ENCODE results near the gene NRTN. TPM values are rescaled to one million over a fixed set of nuclear protein-coding genes. Genes with fewer than 3 reads are reported as not detected.

NRTN gene
- total and polyA plus RNA-seq, 2 of the 4 experiments (the other 2 are of a cell fraction), result 0.17 to 0.18 TPM

- no peak overlapping the region for H4K5ac ChIP-seq (ENCODE audit: low read depth, low read length)
- no peak overlapping the region for H4K8ac ChIP-seq (ENCODE audit: low read depth in 2 of 2, low read length in 2 of 2)
- no peak overlapping the region for H2AFZ ChIP-seq (replicated peaks; ENCODE audit: low read length, poor library complexity)
- no CpG with 5 or more reads among the region's 8 CpGs for WGBS, 2 experiments (ENCODE audit: extremely low coverage in 2 of 2, insufficient read length in 1 of 2)
- dilution Hi-C loops (cut with HindIII; ENCODE audit: low sequenced_read_pairs, unreplicated experiment) (no loop called here), intact Hi-C loops (cut with micrococcal nuclease) (loop anchor here (10.0 kb wide), 1 partner anchor 657 kb away; the partner anchor contains the start of gene SLC25A23), in situ Hi-C loops (cut with MboI; ENCODE audit: low sequenced_read_pairs) (no loop called here)
- no peak overlapping the region for H2BK5ac ChIP-seq (ENCODE audit: low read depth, low read length, poor library complexity, severe bottlenecking)
- no peak overlapping the region for H3K23ac ChIP-seq (ENCODE audit: low read depth, low read length)
- BruUV-seq (replicated peaks), result no TSS peak
- no peaks in the 10 kb centered on the region for H3K79me1 ChIP-seq (ENCODE audit: low read depth in 1 of 2, low read length in 2 of 2)
- no peak for DNase-seq
- H3K27ac ChIP-seq (ENCODE audit: insufficient read depth, low read length), result no peak overlapping the region
- no peaks in the 10 kb centered on the region for H3K9me1 ChIP-seq (ENCODE audit: insufficient read depth, low read length)
- CTCF ChIA-PET, result no interaction called here
- H3K4me1 ChIP-seq (ENCODE audit: control insufficient read depth, insufficient read depth, low read length), result no peaks in the 10 kb centered on the region; the same call in 1 of the 2 replicates
- H2BK20ac ChIP-seq (ENCODE audit: low read depth, low read length), result no peak overlapping the region
- POLR2A ChIA-PET (ENCODE audit: unreplicated experiment), result no interaction called here
- no peak overlapping the region for H3K14ac ChIP-seq (replicated peaks; ENCODE audit: low read depth, low read length)
- no peak overlapping the region for H2AK9ac ChIP-seq (replicated peaks; ENCODE audit: low read depth, low read length, poor library complexity)
- no peak overlapping the region for H4K91ac ChIP-seq (ENCODE audit: insufficient read depth, low read depth, low read length)
- no peak overlapping the region for H3K4me2 ChIP-seq (ENCODE audit: low read depth, low read length)
- no peak overlapping the region for H3K4ac ChIP-seq (ENCODE audit: low read depth, low read length)
- H4K20me1 ChIP-seq (ENCODE audit: insufficient read depth, low read length), result no peaks in the 10 kb centered on the region
- no peak overlapping the region for H2AK5ac ChIP-seq (ENCODE audit: low read depth, low read length)
- H3K36me3 ChIP-seq (ENCODE audit: control insufficient read depth, insufficient read depth, low read length), result no peaks in the 10 kb centered on the region
- ATAC-seq (ENCODE audit: low read depth), result no peak
- H2BK15ac ChIP-seq (ENCODE audit: low read depth, low read length), result no peak overlapping the region
- H3K27me3 ChIP-seq (ENCODE audit: control insufficient read depth, insufficient read depth, low read length), result peaks cover 20% of the 10 kb centered on the region; the same call in 1 of the 2 replicates
- no peak overlapping the region for H3K4me3 ChIP-seq (ENCODE audit: insufficient read depth, low read depth, low read length)
- no peak overlapping the region for H3K9ac ChIP-seq (ENCODE audit: low read depth, low read length)
- H2BK120ac ChIP-seq (ENCODE audit: low read depth, low read length), result no peak overlapping the region
- H3K9me3 ChIP-seq (ENCODE audit: control insufficient read depth, insufficient read depth, low read length), result no peaks in the 10 kb centered on the region
- H3K56ac ChIP-seq (ENCODE audit: extremely low read depth, insufficient read depth, low read length), result no peak overlapping the region
- H3K18ac ChIP-seq (ENCODE audit: low read depth, low read length), result no peak overlapping the region
- TF ChIP-seq MXI1 (IDR thresholded peaks at IDR 0.05; ENCODE audit: borderline replicate concordance, low read depth, low read length), result no peak
- TF ChIP-seq USF2 (IDR thresholded peaks at IDR 0.05; ENCODE audit: low read depth, low read length), result no peak
These were observed 6.6 kb upstream of the NRTN start for GRCh38 chr19:5798244-5798643.

Data from IMR-90 (cell line).